Dedifferentiated amniotic fluid mesenchymal stem cell (primary cell): Measurements from ENCODE around the gene SOX9.

ENCODE experiments used
- DNase-seq: peaks from one replicate; pipeline ENCODE4 v3.0.0-alpha.2; 2016; ENCODE audit errors: extremely low spot score

SOX9 gene

DNA sequence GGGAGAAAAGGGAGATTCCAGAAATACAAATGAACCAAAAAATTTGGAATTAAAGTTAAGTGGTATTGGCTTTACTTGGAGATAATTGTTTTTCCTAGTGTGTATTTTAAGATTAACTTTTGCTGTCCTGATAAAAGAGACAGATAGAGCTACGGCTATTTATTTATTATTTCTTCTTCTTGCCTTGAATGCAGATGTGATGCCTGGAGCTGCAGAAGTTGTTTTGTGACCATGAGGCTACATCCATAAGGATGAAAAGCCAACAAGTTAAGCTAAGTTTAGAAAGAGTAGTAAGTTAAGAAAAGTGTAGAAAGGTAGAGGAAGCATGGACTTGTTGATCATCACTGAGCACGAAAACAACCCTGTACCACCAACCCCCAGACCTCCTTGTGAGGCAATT, 41.7 kb downstream of the SOX9 start:
- no peak for DNase-seq

DNA sequence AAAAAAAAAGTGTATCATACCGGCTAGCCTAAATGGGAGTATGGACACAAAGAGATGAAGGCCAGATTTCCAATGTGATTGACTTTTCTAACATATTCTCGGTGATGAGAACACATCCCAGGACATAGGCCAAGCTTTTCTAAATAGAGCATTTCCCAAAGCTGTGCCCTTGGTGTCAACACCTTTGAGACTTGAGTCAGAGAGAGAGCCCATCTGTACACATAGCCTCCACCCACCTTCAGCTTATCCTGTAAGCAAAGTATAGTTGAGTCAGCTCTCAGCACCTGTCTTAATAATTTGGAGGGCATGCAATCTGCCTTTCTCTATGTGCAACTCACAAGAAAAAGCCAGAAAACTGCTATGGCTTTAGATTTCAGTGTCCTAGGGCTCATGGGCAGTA, 42.7 kb downstream of the SOX9 start:
- no peak for DNase-seq

DNA sequence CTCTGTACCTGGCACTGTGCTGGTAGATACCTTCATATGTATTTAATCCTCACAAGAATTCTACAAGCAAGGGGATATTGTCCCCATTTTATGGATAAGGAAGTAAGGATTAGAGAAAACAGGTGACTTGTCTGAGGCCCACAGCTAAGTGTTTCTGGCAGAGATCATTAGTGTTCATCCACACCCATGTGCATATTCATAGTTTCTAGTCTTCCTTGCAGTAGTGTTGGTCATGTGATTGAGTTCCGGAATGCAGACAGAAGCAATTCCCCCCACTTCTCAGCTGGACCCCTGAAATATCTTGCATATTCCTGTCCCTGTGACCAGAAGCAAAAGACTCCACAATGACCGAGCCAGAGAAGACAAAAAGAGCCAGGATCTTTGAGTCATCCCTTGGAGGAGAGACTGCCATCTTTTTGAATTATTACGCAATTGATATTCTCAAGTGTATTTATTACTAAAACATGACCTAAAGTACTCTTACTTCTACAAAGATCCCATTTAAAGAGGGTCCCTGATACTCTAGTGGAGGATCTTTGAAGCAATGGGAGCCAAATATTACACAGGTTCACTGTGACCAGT, 43.4 kb downstream of the SOX9 start:
- DNase-seq = no peak

DNA sequence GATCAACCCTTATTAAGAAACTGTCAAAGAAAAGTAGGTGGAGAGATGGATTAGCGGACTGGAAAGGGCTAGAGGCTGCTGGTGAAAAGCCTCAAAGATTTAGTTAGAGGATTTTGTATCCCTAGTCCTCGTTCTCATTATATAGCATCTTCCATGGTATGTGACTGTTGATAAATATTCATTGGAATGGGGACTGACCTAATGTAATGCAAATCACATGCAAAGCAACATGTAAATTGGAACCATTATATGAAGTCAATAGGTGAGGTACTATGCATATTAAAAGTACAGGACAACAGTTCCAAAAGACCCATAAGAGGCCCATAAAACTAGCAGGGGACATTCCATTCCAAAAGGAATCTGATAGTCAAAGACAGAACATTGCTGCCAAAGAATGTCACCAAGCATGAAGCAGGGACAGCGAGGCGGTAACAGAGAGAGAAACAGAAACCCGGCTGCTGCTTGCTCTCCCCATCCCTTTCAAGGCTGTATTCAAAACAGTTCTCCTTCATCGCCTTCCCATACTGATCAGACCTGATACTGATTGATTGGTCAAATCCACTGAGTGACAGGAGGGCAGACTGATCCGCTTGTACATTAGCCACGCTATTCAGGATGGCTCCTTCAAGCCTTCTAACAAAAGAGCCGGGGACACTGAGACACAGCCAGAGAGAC, 44.5 kb downstream of the SOX9 start:
- no peak for DNase-seq

DNA sequence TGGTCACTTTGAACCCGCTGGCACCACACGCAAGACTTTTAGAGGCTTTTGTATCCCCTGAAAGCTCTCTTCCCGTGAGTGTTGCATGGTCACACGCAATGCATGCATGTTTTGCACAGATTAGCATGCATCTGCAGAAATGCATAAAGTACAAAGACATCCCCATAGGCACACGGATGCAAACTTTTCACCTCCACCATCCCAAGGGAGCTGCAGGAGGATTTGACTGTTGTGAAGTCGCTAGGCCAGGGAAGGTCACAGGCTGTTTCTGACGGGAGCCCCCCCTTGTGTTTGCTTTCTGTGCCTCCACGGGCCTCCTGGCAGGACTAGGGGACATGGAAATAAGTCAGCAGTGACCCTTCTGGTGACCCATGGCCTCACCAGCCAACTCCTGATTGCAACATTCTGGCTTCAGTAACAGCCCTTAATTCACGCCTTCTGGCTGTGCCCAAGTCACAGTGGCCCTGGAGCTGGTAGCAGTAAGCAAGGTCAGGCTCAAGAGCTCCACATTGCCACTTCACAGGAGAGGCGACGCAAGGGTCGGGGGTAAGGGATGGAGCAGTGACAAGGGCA, 45.1 kb downstream of the SOX9 start:
- no peak for DNase-seq

DNA sequence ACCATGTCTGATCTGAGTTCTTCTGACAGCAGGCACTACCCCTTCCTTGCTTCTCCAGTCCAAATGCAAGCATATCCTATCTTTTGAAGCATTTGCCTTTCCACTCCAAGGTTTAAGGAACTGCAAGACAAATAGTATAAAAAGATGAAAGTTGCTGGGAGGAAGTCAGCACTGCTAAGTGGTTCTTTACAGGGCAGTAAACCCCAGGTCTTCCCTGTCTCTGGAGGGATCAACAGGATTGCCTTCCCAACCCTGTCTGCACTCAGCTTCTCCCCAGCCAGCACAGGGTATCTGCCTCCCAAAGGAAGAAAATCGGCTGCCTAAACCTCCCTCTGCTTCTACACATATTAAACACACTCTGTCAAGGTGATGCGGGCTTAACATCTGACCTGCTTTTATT, 46.8 kb downstream of the SOX9 start:
- DNase-seq = no peak

DNA sequence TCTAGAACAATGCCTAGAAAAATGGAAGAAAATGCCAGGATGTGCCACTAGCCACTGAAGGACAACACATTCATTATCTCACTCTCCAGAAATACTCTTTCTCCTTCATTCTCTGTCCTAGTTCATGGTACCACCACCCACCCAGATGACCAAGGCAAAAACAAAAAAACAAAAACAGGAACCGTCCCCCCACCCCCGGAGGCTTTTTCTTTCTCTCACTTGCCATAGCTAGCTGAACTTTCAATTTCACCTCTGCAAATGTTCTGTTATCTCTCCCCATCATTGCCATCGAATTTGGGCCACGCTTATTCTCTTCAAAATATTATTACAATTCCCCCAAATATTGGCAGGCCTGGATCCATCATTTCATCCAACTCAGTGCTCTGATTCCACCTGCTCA, 49.0 kb downstream of the SOX9 start:
- no peak for DNase-seq

DNA sequence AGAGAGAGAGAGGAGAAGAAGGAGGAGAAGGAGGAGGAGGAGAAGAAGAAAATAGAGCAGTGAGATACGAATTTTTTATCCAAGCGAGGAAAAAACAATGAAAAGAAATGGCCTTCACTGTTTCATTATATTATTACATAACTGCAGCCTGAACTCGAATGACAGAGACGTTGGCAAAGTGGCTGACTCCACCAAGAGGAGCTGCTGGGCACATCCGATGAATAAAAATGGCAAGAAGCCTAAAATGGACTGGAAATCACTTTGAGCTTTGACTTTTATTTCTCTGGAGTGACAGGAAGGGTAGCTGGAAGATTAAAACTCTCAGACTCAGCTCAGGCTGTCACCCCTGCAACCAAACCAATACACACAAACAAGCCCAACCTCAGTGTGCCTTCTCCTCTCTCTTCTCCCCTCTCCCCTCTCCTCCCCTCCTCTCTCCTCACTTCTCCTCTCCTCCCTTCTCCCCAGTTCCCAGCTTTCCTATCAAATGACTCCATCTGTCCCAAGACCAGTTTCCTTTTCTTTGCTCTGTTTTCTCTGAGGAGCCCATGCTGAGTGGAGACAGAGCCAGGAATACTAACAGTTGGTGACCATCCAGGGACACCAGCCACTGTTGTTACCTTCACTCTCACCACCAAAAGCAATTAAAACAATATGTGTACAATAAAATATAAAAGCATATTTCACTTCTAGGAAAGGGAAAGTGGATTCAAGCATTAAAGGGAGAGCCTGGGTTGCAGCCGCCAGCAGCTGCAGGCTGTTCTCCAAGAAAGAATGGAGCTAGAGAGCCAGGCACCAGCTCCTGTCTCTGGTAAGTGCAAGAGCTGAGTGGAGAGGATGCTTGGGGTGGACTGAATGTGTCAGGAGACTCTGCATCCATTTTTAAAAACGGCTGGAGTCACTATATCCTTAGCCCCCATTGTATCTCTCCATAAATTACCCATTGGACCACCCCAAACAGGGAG, 51.2 kb downstream of the SOX9 start:
- no peak for DNase-seq

DNA sequence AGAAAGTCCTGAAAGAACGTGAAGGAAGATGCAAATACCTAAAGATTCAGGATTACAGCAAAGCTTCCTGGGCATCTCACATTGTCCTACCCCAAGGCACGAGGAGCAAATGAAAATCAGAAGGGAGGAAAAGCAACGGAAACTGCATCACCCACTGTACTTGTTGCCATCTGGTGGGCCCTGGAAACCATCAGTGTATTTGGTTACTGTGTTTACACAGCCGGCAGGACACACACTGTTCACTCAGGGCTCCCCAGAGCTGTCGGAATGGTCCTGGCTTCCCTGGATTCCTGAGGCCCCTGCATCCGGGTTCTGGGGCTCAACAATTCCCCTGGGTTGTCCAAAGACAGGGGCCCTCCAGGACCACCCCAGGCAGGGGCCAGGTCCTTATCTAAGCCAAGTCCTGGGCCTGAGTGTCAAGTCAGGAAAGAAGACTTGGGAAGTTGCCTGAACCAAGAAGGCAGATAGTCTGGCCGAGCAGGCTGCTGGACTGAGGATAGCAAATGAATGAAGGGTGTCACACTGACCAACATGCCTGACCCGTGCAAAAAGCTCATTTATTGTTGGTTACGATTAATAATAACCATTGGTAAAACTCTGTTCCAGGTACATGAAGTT, 52.8 kb downstream of the SOX9 start:
- DNase-seq = no peak

DNA sequence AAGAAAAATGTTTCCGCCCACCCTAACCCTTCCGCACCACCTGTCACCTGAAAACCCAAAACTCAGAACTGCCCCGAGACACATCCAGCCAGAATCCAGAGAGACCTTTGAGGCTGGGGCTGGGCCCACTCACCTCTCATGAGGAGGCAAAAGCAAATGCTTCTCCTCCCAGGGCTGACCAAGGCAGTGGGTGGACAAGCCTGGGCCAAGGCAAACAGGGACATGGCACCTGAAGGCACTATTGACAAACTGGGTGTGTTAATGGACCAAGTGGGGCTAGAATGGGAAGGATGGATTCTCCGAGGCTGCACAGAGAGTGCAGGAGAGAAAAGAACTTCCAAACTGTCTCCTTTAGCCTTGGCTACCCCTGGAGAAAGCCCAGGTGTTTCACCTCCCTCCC, 54.4 kb downstream of the SOX9 start:
- no peak for DNase-seq
